ACC112 (cell line): ENCODE data around the gene C4orf50.

Experiments used
- H2AFZ ChIP-seq: fragments of 200-600 bp; sonication (generic); one replicate; pipeline ENCODE4 v1.6.0; 2017; ENCODE audit warnings: antibody characterized with exemption, low read length; ENCODE audit not compliant: unreplicated experiment
- H3K27ac ChIP-seq: fragments of 200-600 bp; sonication (generic); 2 replicates; pipeline ENCODE4 v1.5.1; 2014; ENCODE audit warnings: low read depth, mild to moderate bottlenecking, antibody characterized with exemption, low read length, moderate library complexity
- H3K27me3 ChIP-seq: fragments of 200-600 bp; sonication (generic); 2 replicates; pipeline ENCODE4 v1.6.1; 2014; ENCODE audit warnings: mild to moderate bottlenecking, antibody characterized with exemption, low read length, moderate library complexity, mixed read lengths; ENCODE audit not compliant: insufficient read depth
- H3K36me3 ChIP-seq: fragments of 200-600 bp; sonication (generic); 2 replicates; pipeline ENCODE4 v1.6.1; 2016; ENCODE audit warnings: mild to moderate bottlenecking, antibody characterized with exemption, low read length, moderate library complexity, mixed read lengths; ENCODE audit not compliant: insufficient read depth
- H3K4me1 ChIP-seq: fragments of 200-600 bp; sonication (generic); one replicate; pipeline ENCODE4 v1.6.1; 2016; ENCODE audit warnings: low read length, mixed read lengths; ENCODE audit not compliant: insufficient read depth, unreplicated experiment, control insufficient read depth
- H3K4me3 ChIP-seq: fragments of 200-600 bp; sonication (generic); 2 replicates; pipeline ENCODE4 v1.5.1; 2014; ENCODE audit warnings: mild to moderate bottlenecking, low read depth, low read length
- H3K79me2 ChIP-seq: fragments of 200-600 bp; sonication (generic); one replicate; pipeline ENCODE4 v1.6.0; 2016; ENCODE audit warnings: low read length; ENCODE audit not compliant: control insufficient read depth, unreplicated experiment, insufficient read depth

Gene C4orf50

GRCh38 chr4:6043843-6044242 lies 25.6 kb upstream of the C4orf50 start:
- H3K4me1 ChIP-seq = no peaks in the 10 kb centered on the region

GRCh38 chr4:6043188-6043587 lies 25.0 kb upstream of the C4orf50 start:
- Histone ChIP-seq H3K4me3 (no peak overlapping the region), H3K27me3 (no peaks in the 10 kb centered on the region; the same call in 1 of the 2 replicates)

More at GRCh38 chr4:6043843-6044242, 25.6 kb upstream of the C4orf50 start:
- Histone ChIP-seq H3K36me3 (no peaks in the 10 kb centered on the region), H3K79me2 (no peaks in the 10 kb centered on the region), H2AFZ (no peak overlapping the region), H3K27me3 (no peaks in the 10 kb centered on the region; the same call in 1 of the 2 replicates), H3K4me3 (no peak overlapping the region), H3K27ac (no peak overlapping the region)

GRCh38 chr4:6042293-6043063 lies 24.2 kb upstream of the C4orf50 start:
- no peak overlapping the region for H2AFZ ChIP-seq
- H3K36me3 ChIP-seq = no peaks in the 10 kb centered on the region
- no peak overlapping the region for H3K4me3 ChIP-seq
- H3K27me3 ChIP-seq = no peaks in the 10 kb centered on the region; the same call in 1 of the 2 replicates
- no peaks in the 10 kb centered on the region for H3K4me1 ChIP-seq
- no peak overlapping the region for H3K27ac ChIP-seq
- H3K79me2 ChIP-seq = no peaks in the 10 kb centered on the region

More at GRCh38 chr4:6043188-6043587, 25.0 kb upstream of the C4orf50 start:
- Histone ChIP-seq H3K27ac (no peak overlapping the region), H3K36me3 (no peaks in the 10 kb centered on the region), H3K79me2 (no peaks in the 10 kb centered on the region), H2AFZ (no peak overlapping the region), H3K4me1 (no peaks in the 10 kb centered on the region)

DNA sequence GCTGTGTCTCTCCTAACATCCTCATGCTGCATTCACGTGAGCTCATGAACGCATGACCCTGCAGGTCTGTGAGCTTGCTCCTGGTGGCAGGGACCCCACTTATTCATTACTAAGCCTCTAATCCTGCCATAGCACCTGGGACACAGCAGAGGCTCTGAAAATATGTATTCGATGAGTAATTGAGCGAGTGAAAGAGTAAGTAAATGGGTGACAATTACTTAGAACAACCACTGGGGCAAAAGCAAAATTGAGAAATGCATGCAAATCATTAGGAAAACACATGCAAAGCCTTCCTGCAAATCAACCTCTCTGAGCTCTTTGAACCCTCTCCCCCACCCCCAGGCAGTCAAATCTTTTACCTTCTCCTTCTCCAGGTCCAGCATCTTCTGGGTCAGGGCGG lies 23.6 kb upstream of the C4orf50 start:
- no peaks in the 10 kb centered on the region for H3K36me3 ChIP-seq
- H3K27ac ChIP-seq = no peak overlapping the region
- no peak overlapping the region for H3K4me3 ChIP-seq
- no peaks in the 10 kb centered on the region; the same call in 1 of the 2 replicates for H3K27me3 ChIP-seq
- no peak overlapping the region for H2AFZ ChIP-seq
- H3K79me2 ChIP-seq = no peaks in the 10 kb centered on the region
- H3K4me1 ChIP-seq = no peaks in the 10 kb centered on the region

DNA sequence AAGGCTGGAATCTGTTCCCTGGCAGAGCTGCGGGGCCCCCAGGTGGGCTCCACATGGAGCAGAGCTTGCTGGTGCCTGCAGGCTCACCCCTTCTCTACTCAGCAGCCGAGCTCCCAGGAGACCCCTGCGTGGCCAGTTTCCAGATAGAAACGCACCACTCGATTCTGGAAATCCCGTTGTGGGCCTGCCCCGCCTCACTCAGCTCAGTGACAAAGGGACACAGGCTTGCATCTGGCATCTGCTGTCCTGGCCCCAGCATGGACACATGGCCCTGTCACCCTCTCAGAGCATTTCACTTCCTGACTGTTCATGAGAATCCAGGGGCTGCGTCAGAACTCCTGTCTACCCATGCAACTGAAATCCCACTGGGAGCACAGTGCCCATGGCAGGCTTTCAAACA lies 20.5 kb upstream of the C4orf50 start:
- Histone ChIP-seq H3K4me1 (no peaks in the 10 kb centered on the region), H3K27ac (no peak overlapping the region), H2AFZ (no peak overlapping the region), H3K79me2 (no peaks in the 10 kb centered on the region), H3K36me3 (no peaks in the 10 kb centered on the region), H3K27me3 (no peaks in the 10 kb centered on the region; the same call in 1 of the 2 replicates), H3K4me3 (no peak overlapping the region)

DNA sequence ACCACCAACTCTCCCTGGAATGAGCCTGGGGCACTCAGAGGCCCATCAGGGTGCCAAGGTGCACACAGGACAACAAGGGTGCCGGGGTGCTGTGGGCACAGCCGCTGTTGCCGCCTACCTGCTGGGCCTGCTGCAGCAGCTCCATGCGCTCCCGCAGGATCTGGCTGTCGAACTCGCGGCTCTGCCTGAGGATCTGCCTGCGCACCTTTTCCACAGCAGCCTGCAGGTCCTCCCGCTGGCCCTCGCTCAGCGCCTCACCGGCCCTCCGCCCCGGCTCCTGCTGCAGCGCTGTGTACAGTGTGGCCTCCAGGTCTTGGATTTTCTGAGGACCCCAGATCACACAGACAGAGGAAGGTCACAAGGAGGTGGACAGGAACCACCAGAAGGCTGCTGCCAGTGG lies 17.6 kb upstream of the C4orf50 start:
- H3K79me2 ChIP-seq = no peaks in the 10 kb centered on the region
- H2AFZ ChIP-seq = no peak overlapping the region
- no peaks in the 10 kb centered on the region for H3K36me3 ChIP-seq
- H3K4me1 ChIP-seq = no peaks in the 10 kb centered on the region
- peaks cover 8% of the 10 kb centered on the region for H3K27me3 ChIP-seq
- no peak overlapping the region for H3K27ac ChIP-seq
- H3K4me3 ChIP-seq = no peak overlapping the region

GRCh38 chr4:6033381-6033780 lies 15.2 kb upstream of the C4orf50 start:
- Histone ChIP-seq H3K36me3 (no peaks in the 10 kb centered on the region), H3K27me3 (peaks cover 24% of the 10 kb centered on the region), H2AFZ (no peak overlapping the region), H3K27ac (no peak overlapping the region), H3K4me3 (no peak overlapping the region), H3K4me1 (no peaks in the 10 kb centered on the region), H3K79me2 (no peaks in the 10 kb centered on the region)

- no peaks in the 10 kb centered on the region for H3K36me3 ChIP-seq
- no peak overlapping the region for H3K4me3 ChIP-seq
- no peak overlapping the region for H3K27ac ChIP-seq
- peaks cover 32% of the 10 kb centered on the region for H3K27me3 ChIP-seq
- H3K79me2 ChIP-seq = no peaks in the 10 kb centered on the region
- no peak overlapping the region for H2AFZ ChIP-seq
- H3K4me1 ChIP-seq = no peaks in the 10 kb centered on the region
Measured at GRCh38 chr4:6032249-6033244, 14.3 kb upstream of the C4orf50 start.

- Histone ChIP-seq H3K36me3 (no peaks in the 10 kb centered on the region), H3K27me3 (peaks cover 32% of the 10 kb centered on the region), H3K4me3 (no peak overlapping the region), H2AFZ (no peak overlapping the region), H3K27ac (no peak overlapping the region), H3K4me1 (no peaks in the 10 kb centered on the region), H3K79me2 (no peaks in the 10 kb centered on the region)
Measured at GRCh38 chr4:6031846-6032245, 13.6 kb upstream of the C4orf50 start.

DNA sequence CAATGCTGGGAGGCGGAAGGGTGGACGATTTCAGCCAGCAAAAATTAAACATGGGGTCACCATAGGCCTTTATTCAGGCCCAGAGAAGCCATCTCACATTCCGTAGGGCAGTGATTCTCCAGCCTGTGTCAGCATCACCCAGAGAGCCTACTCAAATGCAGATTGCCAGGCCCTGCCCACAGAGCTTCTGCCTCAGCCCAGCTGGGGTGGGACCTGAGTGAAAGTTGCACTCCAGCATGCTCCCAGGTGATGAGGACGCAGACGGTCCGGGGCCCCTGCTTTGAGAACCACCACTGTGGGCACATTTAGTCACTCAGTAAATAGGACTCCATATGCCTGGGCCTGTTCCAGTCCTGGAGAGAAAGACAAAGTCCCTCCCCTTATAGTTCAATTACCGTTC lies 12.4 kb upstream of the C4orf50 start:
- Histone ChIP-seq H3K4me3 (no peak overlapping the region), H3K27ac (no peak overlapping the region), H3K36me3 (no peaks in the 10 kb centered on the region), H3K27me3 (peaks cover 32% of the 10 kb centered on the region), H2AFZ (no peak overlapping the region), H3K79me2 (no peaks in the 10 kb centered on the region), H3K4me1 (no peaks in the 10 kb centered on the region)
